HEK293 (cell line): Measurements from ENCODE around the gene RSPO1.

Experiments used
- WT1 ChIP-seq: fragments of 450-650 bp; formaldehyde crosslinking; IDR thresholded peaks from 2 replicates; pipeline ENCODE4 v1.5.1; 2016; ENCODE audit warnings: missing biosample characterization, missing genetic modification characterization
- ZFP41 ChIP-seq: fragments of 450-650 bp; formaldehyde crosslinking; IDR thresholded peaks from 2 replicates; pipeline ENCODE4 v1.5.1; 2016; ENCODE audit warnings: missing biosample characterization, missing genetic modification characterization, borderline replicate concordance
- ZNF324 ChIP-seq: fragments of 450-650 bp; formaldehyde crosslinking; IDR thresholded peaks from 2 replicates; pipeline ENCODE4 v1.5.1; 2016; ENCODE audit warnings: missing biosample characterization, missing genetic modification characterization
- ZNF677 ChIP-seq: fragments of 450-650 bp; IDR thresholded peaks from 2 replicates; pipeline ENCODE4 v1.5.0; 2018; ENCODE audit warnings: missing biosample characterization, mild to moderate bottlenecking, missing genetic modification characterization, moderate library complexity
- ZNF76 ChIP-seq: fragments of 450-650 bp; formaldehyde crosslinking; IDR thresholded peaks from 2 replicates; pipeline ENCODE4; 2016; ENCODE audit warnings: low read depth, missing biosample characterization, missing genetic modification characterization, borderline replicate concordance
- TF ChIP-seq, protein P1 (sequence below): fragments of 450-650 bp; formaldehyde crosslinking; IDR thresholded peaks from 2 replicates; pipeline ENCODE4 v1.5.1; 2016; ENCODE audit warnings: missing biosample characterization, missing genetic modification characterization
- TF ChIP-seq, protein P2 (sequence below): fragments of 450-650 bp; formaldehyde crosslinking; IDR thresholded peaks from 2 replicates; pipeline ENCODE4 v1.5.1; 2016; ENCODE audit warnings: missing biosample characterization, missing genetic modification characterization, low read depth

DNA sequence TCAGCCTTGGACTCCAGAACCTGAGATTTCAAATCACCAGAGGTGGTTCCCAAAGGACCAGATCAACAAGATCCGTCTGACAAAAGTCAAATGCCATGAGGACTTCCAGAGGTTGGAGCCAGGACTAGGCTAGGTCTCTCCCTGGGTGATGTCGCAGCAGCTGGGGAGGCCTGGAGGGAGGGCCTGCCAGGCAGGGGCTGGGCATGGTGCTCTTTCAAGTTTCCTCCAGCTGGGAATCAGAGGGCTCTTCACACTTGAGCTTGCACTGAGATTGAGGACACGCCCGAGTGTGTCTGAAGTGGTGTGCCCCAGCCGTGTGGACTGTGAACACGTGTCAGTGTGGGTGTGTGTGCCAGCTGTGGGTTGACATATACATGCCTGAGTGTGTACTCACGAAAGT is 21.3 kb upstream of the RSPO1 start:
- TF ChIP-seq ZNF76 (tag by site-specific recombination) = no peak
- TF ChIP-seq, protein P1, sequence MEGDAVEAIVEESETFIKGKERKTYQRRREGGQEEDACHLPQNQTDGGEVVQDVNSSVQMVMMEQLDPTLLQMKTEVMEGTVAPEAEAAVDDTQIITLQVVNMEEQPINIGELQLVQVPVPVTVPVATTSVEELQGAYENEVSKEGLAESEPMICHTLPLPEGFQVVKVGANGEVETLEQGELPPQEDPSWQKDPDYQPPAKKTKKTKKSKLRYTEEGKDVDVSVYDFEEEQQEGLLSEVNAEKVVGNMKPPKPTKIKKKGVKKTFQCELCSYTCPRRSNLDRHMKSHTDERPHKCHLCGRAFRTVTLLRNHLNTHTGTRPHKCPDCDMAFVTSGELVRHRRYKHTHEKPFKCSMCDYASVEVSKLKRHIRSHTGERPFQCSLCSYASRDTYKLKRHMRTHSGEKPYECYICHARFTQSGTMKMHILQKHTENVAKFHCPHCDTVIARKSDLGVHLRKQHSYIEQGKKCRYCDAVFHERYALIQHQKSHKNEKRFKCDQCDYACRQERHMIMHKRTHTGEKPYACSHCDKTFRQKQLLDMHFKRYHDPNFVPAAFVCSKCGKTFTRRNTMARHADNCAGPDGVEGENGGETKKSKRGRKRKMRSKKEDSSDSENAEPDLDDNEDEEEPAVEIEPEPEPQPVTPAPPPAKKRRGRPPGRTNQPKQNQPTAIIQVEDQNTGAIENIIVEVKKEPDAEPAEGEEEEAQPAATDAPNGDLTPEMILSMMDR (tag by site-specific recombination) = no peak
- no peak for TF ChIP-seq ZNF677
- no peak for TF ChIP-seq ZNF324 (tag by site-specific recombination)
- TF ChIP-seq, protein P2, sequence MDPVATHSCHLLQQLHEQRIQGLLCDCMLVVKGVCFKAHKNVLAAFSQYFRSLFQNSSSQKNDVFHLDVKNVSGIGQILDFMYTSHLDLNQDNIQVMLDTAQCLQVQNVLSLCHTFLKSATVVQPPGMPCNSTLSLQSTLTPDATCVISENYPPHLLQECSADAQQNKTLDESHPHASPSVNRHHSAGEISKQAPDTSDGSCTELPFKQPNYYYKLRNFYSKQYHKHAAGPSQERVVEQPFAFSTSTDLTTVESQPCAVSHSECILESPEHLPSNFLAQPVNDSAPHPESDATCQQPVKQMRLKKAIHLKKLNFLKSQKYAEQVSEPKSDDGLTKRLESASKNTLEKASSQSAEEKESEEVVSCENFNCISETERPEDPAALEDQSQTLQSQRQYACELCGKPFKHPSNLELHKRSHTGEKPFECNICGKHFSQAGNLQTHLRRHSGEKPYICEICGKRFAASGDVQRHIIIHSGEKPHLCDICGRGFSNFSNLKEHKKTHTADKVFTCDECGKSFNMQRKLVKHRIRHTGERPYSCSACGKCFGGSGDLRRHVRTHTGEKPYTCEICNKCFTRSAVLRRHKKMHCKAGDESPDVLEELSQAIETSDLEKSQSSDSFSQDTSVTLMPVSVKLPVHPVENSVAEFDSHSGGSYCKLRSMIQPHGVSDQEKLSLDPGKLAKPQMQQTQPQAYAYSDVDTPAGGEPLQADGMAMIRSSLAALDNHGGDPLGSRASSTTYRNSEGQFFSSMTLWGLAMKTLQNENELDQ (tag by site-specific recombination) = no peak
- TF ChIP-seq ZFP41 (tag by site-specific recombination) = no peak
- TF ChIP-seq WT1 (tag by site-specific recombination) = no peak
